Activated gamma-delta T cell treated with Interleukin-2 at 50 U/mL for 16 hours (primary cell): Measurements from ENCODE around the gene ROBO3.

Experiments
- DNase-seq: peaks from one replicate; pipeline ENCODE4 v3.0.0-alpha.2; 2020

The ROBO3 gene

DNA sequence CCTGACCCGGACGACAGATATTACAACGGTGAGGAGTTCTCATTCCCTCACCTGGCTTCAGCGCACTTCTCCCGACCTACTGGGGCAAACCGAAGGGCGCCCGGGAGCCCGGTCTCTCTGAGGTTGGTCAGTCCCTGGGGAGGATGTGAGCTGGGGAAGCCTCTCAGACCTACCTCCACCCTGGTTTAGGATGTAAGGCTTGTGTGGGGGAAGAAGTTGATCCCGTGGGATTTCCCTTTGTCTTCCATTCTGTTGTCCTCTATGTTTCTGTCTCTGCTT, 12.3 kb downstream of the ROBO3 start:
- no peak for DNase-seq

DNA sequence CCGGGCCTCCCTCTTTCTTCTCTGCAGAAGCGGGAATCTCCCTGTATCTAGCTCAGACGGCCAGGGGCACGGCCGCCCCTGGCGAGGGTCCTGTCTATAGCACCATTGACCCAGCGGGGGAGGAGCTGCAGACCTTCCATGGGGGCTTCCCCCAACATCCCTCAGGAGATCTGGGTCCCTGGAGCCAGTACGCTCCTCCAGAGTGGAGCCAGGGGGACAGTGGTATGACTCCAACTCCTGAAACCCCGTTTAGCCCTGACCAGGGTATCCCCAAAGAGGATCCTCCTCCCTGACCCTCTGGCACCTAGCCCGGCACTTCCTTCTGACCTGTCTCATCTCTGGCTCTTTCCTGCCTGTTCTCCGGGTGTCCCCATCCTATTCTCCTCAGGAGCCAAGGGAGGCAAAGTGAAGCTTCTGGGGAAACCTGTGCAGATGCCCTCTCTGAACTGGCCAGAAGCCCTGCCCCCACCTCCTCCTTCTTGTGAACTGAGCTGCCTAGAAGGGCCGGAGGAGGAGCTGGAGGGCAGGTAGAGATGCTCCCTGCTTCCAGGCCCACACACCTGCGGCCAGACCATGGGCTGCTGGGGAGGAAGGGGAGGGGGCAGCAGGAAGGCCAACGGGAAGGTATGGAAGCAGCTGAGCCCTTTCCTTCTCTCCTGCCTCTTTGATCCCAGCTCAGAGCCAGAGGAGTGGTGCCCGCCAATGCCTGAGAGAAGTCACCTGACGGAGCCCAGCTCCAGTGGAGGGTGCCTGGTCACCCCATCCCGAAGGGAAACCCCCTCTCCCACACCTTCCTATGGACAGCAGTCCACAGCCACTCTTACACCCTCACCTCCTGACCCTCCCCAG, 12.9 kb downstream of the ROBO3 start:
- DNase-seq, result no peak

DNA sequence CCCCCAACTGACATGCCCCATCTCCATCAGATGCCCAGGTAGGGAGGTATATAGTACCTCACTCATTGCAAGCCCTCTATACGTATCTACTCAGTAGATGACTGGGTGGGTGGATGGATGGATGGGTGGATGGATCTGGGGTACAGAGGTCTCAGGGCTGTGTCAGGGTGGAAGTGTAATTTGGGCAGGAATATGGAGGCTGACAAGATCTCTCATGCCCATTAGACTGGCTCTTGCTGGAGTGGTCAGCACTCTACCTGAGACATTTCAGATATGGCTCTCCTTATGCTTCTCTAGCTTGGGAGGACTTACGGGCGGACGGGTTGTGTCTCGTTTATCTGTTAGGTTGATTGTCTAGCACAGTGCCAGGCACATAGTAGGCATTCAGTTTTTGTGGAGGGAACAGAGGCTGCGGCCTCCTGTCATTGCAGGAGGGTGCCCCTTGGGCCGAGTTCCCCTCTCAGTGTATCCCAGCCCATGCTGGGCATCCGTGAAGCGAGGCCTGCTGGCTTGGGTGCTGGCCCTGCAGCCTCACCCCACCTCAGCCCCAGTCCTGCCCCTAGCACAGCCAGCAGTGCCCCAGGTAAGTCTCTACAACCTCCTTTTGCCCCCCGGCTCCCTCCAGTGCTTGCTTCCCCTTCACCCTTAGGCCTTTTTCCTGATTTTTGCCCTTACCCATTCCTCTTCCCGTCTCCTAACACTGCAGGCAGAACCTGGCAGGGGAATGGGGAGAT, 13.7 kb downstream of the ROBO3 start:
- no peak for DNase-seq

DNA sequence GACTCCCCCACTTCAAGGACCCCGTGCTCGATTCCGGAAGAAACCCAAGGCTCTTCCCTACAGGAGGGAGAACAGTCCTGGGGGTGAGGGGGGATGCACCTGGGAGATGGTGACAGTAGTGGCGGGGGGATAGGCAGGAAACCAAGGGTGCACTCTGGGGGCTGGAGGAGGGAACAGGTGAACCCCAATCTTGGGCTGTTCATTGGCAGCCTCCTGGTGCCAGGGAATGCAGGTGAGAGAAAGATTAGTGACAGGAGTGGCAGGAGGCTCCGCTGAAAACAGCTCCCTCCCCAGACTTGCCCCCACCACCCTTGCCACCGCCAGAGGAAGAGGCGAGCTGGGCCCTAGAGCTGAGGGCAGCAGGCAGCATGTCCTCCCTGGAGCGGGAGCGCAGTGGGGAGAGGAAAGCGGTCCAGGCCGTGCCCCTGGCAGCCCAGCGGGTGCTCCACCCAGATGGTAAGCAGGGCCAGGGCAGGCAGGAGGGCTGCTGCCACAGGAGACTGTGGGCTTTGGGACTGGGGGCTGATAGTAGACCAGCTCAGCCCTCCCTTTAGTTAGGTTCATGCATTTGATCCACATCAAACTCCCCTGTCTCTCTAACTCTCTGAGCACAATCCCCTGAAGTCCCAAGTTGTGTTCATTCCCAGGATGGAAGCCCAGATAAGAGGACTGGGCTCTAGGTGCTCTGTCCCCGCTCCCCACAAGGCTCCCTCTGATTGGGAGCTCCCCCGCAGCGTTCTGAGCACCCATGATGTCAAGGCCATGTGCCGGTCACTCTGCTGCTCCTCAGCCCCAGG, 14.5 kb downstream of the ROBO3 start:
- DNase-seq, result no peak

DNA sequence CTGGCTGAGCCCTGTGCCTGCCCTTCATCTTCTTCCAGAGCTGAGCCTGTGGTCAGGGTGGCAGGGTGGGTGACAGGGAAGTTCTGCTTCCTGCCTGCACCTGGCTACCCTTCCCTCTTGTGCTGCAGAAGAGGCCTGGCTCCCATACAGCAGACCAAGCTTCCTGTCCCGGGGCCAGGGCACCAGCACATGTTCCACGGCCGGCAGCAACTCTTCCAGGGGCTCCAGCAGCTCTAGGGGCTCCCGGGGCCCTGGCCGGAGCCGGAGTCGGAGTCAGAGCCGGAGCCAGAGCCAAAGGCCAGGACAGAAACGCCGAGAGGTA, 15.0 kb downstream of the ROBO3 start:
- DNase-seq, result no peak

DNA sequence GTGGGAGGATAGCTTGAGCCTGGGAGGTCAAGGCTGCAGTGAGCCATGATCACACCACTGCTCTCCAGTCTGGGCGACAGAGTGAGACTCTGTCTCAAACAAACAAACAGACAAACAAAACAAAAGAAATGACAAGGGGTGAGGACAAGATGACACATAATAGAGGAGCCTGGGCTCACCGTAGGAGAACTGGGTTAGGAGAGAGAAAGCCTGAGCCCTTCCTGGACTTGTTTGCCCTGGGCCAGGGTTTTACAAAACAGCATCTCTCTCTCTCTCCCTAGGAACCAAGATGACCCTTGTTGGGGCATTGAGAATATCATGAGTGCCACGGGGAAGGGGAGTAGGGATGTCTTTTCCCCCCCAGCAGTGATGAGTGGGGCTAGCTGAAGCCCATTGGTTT, 15.7 kb downstream of the ROBO3 start:
- no peak for DNase-seq

DNA sequence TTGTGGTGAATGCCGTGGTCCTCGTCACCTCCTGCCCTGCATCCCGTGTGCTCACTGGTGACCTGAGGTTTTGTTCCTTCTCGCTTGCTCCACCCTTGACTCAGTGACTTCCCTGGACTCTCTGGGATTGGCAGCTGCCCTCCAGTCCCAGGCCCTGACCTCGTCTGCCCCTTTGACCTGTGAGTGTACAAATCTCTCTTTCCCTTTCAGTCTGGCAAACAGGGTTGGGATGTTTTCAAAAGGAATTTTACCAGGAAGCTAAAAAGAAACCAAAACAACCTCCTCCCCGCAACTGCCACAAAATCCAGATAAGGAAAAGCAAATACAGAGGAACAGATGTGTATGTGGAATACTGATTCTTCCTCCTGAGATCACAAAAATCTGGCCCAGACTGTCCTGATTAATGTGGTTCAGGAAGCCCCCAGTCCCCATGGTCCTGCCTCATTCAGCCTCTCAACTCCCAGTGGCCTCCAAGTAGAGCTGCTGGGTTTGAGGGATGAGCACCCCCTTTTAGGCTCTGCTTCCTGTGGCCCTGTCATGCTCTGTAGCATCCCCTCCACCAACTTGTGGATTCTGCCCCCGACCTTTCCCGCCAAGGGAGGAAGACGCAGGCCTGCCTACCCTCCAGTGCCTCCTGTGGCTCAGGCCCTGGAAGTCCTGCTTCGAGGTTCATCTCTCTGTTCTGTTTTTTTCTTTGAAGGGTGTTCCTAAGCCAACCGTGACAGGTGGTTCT, 17.3 kb downstream of the ROBO3 start:
- DNase-seq, result no peak

DNA sequence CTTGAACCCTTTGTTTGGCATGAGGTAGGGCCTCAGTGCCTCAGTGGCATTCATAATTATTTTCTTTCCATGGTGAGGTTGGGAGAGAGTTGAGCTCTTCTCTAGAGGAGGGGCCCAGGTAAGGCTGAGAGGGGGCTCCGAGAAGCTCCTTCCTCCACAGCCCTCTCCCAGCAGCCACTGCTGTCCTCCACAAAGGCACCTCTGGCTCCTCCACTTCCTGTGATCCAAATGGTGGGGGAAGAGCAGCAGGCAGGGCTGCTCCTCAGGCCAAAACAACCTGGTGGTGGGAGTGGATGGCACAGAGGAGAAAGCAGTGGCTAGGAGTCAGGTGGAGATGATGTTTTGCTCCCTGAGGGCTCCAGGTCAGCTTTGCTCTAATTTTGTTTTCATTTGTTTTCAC, 19.1 kb downstream of the ROBO3 start:
- DNase-seq, result no peak

DNA sequence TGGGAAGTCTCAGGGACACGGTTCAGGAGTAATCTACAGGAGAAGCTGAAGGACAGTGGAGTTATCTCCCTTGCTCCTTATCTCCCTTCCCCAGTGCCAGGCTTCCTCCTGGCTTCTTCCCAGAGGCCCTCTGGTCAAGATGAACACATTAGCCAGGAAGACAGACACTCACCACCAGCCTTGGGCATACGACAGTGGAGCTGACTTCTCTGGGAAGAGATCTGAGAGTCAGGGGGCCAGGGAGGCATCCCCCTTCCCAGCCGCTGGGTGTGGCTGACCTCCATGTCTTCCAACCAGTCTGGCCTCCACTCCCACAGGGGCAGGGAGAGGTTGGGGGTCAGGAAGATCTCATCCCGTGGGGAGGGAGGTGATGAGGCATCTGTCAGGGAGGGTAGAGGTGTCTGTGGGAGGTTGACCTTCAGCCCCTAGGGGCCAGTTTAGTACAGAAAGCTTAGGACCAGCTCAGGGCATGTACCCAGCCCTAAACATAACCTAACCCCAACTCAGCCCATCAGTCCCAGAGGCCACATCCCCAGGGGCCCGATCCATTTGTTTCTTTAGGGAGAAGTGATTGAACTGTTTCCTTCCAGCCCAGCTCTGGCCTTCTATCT, 19.7 kb downstream of the ROBO3 start:
- DNase-seq, result no peak

DNA sequence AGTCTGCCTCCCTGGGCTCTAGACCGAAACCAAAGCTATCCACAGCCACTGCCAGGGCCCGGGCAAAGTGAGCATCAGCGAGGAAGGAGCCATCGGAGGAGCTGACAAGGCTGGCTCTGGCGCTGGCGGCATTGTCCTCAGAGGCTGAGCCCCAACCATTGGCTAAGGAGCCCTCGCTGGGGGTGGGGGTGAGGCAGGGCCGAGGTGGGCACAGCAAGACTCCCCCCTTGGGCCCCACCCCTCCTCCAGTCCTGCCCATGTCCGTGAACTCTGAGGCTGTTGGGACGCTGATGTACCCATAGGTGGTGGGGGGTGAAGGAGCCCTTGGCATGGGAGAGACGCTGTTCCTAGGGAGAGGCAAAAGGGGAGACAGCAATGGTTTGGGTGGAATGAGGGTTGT, 21.2 kb downstream of the ROBO3 start:
- no peak for DNase-seq

DNA sequence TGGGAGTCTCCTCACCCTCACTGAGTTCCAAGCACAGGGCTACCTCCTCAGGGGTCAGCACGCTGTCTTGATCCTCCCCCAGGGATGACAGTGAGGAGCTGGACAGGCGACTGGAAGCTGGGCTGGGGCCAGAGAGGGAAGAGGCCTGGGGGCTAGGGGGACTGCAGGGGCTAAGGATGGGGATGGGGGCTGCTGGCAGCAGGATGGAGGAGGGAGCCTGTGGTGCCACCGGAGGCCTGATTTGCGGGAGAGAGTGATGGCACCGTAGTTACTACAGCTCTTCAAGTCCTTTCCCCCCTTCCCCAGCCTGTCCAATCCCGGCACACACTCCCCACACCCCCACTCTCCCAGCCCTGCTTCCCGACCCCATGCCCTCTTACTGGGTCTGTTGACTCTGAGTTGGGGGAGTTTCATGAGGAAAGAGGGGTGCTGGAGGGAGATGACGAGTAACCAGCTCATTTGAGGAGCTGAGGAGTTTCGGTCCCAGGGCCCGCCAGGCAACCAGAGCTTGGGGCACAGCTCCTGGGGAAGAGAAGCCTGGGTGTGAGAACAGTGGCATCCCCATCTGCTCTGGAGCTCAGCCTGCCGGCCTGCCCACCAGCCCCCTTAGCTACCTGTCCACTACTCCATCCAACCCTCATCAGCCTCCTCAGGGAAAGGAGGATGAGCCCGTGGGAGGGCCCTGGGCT, 21.9 kb downstream of the ROBO3 start:
- DNase-seq, result no peak

DNA sequence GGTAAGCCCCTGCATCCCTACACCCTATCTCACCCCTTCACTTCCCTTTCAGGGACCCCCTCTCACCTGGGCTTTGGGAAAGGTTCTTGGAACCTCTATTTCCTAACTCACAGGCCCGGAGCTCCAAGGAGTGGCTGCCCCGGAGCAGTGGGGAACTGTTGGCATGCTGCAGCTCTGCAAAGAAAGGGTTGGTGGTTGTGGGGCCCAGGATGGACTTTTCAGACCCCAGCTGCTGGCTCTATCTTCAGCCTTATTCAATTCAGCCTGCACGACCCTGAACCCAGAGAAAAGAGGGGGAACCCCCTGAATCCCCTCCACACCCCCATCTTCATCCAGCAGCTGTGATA, 22.4 kb downstream of the ROBO3 start:
- DNase-seq, result no peak

DNA sequence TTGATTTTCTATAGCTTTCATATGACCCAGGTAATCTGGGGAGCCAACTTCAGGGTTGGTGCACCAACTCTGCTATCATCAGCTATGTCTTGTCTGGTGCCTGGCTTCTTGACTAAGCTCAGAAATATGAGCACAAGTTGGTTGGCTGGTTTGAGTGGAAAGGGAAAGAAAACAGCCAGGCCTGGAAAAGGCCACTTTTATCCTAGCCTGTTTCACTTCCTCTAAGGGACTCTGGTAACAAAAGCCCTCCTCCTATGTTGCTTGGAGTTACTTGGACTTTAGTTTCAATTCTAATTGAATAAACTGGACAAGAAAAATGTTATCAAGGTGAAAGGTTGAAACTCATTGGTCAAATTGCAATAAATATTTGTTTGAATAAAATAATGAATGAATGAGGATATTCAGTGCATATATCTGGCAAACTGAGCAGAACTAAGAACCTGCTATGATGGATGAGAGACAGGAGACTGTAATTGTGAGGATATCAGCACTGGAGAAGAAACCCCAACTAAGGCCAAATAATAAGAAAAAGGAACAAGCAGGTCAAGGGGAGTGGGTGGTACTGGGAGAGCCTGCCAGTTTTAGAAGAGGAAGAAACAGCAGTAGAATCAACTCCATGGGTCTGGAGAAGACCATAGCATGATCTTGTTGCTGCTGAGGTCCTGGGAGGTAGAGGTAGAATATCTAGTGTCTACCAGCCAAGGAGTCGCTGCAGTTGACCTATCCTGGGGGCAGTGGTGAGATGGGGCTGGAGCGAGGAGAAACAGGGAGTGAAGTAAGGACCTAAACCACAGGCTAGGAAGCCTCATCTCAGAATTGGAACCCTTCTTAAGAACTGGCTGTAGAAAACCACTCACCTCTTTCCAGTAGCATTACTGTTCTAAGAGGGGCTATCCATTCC, 24.2 kb downstream of the ROBO3 start:
- DNase-seq, result no peak

DNA sequence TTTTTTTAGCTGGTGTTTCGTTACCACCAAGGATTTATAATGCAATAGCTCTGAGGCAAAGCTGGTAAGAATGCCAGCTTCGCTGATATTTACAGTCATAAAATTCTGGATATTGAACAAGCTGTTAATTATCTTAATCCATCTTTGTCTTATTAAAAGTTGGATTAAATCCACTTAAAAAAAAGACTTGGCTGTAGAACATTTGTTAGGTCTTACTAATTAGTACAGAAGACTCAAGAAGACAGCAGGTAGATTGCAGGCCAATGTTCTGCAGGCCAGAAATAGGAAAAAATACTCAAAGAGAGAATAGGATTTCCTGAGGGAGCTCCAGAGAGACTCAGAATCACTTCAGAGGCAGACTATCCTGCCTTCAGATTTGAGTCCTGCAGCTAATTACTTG, 24.9 kb downstream of the ROBO3 start:
- DNase-seq, result no peak

DNA sequence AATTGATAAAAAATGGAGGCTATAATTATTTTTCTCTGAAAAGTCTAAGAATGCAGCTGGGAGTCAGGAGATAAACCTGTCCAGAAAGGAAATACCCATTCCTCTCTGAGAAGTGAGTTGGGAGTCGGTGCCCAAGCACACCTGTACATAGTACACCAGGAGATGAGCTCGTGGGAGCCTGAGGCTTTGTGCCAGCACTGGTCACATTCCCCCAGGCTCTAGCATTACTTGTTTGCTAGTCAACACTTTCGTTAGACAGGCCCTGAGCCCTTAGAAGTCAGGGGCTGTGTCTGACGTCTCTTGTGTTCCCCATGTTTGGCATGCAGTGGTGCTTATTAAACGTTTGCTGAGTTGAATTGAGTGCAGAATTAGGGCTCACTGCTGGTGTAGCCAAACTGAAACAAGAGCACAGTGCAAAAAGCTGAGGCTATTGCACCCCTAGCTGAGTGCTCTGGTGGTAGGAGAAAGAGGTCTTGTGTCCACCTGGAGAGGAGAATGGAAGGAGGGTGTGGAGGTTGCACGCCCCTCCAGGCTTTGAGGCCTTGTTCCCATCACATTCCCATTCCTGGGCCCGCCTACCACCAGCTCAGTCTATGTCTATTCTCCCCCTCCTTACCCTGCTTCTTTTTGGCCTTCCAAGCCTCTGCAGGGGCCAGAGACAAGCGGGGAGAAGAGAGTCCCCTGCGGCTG, 25.6 kb downstream of the ROBO3 start:
- no peak for DNase-seq

DNA sequence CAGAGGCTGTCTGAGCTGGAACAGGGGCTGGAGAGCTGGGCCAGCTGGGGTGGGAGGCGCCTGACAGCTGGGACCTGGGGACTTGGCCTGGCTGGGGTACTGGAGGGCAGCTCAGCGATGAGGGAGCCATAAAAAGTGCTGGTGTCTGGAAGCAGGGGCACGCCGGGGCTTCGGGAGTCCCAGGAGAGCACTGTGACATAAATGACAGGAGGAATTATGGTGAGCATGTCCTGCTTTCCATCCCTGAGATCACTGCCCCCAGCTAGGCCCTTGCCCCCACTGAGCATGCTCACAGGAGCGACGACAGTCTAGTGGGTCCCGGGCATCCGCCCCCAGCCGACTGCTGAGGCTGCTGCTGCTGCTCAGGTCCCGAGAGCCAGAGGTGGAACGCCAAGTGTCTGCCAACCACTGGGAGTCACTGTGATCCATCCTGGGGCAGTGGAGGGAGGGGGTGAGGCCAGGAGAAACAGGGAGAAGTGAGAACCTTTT, 26.2 kb downstream of the ROBO3 start:
- DNase-seq, result no peak

DNA sequence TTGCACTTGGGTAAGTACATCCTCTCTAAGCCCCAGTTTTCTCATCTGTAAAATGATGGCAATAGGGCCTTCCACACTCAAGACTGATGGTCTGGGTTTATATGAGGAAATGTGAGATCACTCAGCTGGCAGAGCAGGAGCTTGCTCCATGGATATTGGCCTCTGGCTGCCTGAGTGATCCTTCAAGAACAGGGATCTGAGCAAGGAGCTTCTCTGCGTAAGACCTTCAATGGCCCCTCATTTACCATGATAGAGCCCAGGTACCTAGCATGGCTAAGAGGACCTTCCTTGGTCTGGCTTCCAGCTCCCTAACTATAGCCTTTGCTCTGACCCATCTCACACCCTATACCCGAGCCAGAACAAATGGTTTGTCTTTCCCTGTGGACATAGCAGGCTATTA, 26.9 kb downstream of the ROBO3 start:
- no peak for DNase-seq

DNA sequence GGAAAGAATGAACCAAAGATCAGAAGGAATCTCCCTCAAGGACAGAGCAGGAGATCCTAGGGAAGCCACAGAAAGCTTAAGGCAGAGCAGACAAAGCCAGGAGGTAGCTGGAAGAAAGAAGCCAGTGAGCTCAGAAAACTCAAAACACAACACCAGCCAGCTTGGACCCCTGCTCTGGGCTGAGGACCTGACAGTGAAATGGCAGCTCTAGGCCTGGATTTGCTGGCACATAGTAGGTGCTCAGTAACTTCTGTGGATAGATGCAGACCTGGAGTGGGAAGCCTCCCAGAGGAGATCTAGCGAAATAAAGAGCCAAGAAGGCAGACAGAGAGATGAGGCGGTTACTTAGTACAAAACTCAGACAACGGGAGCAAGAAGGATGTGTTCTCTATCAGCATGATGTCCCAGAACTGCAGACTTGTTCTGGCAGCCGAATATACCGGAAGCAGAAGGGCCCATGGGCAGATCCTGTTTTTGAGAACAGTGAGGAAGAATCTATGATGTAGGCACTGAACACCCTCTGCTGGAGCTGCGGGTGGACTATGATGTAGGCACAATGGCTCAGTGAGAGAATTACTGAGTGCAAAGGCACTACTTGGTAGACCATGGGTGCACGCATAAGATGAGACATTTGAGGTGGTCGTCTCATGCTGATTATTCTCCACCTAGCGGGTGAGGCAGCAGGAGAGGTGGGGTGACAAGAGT, 27.7 kb downstream of the ROBO3 start:
- DNase-seq, result no peak

DNA sequence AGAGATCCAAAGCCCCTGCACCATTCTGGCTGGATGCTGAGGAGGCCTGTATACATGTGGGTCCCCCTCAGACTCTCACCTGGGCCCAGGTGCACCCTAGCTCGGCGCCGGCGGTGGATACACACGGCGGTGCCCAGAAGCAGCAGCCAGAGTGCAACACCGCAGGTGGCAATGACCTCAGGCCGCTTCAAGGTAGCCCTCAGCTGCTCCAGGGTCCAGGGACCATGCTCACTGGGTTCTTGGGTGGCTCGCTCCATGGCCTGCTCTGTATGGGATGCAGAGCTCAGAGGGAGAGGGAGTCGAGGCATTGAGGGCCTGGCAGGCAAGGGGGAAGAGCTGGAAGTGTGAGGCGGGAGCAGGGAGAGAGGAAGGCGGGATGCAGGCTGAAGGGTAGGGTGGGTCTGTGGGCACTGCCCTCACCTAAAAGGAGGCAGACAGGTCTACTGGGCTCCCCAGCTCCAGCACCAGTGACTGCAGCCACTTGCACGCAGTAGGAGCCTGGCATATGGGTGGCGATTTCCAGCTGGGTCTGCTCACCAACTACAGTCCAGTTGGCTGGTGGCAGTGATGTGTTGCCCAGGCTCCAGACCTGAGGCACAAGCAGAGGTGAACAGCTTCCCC, 28.7 kb downstream of the ROBO3 start:
- no peak for DNase-seq
